T-helper 17 cell (primary cell): ENCODE data around the gene TANGO6. TPM values are rescaled to one million over a fixed set of nuclear protein-coding genes. Genes with fewer than 3 reads are reported as not detected.

Experiments used
- ATAC-seq: fragments of 150-1000 bp; cut with Tn5 transposase; 2 replicates; pipeline ENCODE4 v1.10.0; 2021; ENCODE audit warnings: mild to moderate bottlenecking, moderate library complexity
- DNase-seq, 3 donors: peaks; one replicate each; pipeline versions ENCODE4 v3.0.0 to v3.0.0-alpha.2; 2020 to 2021
- H3K9me3 ChIP-seq: one replicate; pipeline ENCODE4 v1.7.0; 2013; ENCODE audit warnings: low read length, mild to moderate bottlenecking; ENCODE audit not compliant: control insufficient read depth, poor library complexity, severe bottlenecking
- H3K27ac Mint-ChIP-seq: one replicate; pipeline ENCODE4 v1.8.0; 2022; ENCODE audit warnings: mild to moderate bottlenecking, moderate library complexity, mixed read lengths
- H3K27me3 Mint-ChIP-seq: one replicate; pipeline ENCODE4 v1.8.0; 2022; ENCODE audit warnings: mixed read lengths
- H3K36me3 Mint-ChIP-seq: one replicate; pipeline ENCODE4 v1.8.0; 2022; ENCODE audit warnings: low read depth, mixed read lengths
- H3K4me1 Mint-ChIP-seq: one replicate; pipeline ENCODE4 v1.8.0; 2022; ENCODE audit warnings: mild to moderate bottlenecking, mixed read lengths
- H3K4me3 Mint-ChIP-seq: one replicate; pipeline ENCODE4 v1.8.0; 2022; ENCODE audit warnings: mild to moderate bottlenecking, moderate library complexity, mixed read lengths
- total RNA-seq, 4 donors: library from RNA in 2 of 4; stranded (reverse) in 2 of 4; gene quantifications; one replicate each; pipeline ENCODE4 v1.2.3 and lab custom pipeline; 2022 to 2026

TANGO6 gene
- total RNA-seq, 2 donors from 2014 or later, result 21.2 to 24.2 TPM

DNA sequence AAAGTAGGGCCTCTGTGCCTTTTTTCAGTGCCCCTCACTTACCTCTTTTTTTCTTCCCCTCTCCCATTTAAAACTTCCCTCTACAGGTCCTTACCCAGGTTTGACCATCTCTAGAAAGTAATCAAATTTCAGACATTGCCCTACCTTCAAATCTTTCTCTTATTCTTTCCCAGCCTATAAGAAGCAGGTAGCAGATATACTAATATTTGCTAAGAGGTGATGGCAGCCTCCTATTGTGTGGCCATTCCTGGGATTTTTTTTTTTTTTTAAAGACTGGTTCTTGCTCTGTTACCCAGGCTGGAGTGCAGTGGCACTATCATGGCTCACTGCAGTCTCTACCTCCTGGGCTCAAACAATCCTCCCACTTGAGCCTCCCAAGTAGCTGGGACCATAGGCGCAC is 151.0 kb downstream of the TANGO6 start:
- H3K9me3 ChIP-seq, result no peaks in the 10 kb centered on the region
- H3K27me3 Mint-ChIP-seq, result no peaks in the 10 kb centered on the region
- no peak overlapping the region for H3K27ac Mint-ChIP-seq
- H3K4me3 Mint-ChIP-seq, result no peak overlapping the region
- no peaks in the 10 kb centered on the region for H3K36me3 Mint-ChIP-seq
- ATAC-seq, result no peak
- no peak for DNase-seq
- H3K4me1 Mint-ChIP-seq, result peaks cover 4% of the 10 kb centered on the region

DNA sequence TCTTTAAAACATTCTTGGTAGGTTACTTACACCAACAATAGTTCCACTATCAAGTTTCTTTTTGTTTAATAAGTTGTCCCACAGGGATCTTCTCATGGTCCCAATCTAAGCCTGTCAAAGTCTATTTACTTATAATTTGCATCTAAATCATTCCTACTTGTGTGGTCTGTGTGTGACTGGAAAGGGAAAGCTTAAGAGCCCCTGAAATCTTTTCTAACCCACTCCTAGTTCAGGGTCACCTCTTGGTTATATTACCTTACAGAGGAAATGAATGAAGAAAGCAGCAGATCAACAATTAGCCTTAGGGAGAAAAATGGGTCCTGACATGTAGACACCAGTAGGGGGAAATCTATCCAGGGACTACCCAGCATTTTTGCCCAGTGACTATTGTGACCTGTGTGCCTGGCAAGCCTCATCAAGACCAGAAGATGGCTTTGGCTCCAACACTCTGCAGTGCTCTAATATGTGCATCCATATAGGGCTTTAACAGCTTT is 151.7 kb downstream of the TANGO6 start:
- DNase-seq, result no peak
- Mint-ChIP-seq H3K27me3 (no peaks in the 10 kb centered on the region), H3K36me3 (no peaks in the 10 kb centered on the region), H3K27ac (no peak overlapping the region), H3K4me3 (no peak overlapping the region), H3K4me1 (peaks cover 2% of the 10 kb centered on the region)
- no peak for ATAC-seq
- no peaks in the 10 kb centered on the region for H3K9me3 ChIP-seq

DNA sequence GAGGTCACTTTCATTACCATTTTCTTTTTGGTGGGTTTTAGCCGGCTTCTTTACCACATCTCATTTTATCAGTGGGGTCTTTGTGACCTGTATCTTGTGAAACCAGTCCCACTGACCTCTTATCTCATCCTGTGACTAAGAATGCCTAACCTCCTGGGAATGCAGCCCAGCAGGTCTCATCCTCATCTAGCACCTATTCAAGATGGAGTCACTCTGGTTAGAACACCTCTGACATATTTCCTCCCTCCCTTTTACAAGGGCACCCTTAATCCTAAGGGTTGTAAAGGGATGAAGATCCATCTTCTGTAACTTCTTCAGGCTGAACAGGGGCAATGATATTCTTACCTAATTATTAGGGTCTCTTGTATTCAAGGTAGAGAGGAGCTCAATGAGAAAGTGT is 154.2 kb downstream of the TANGO6 start:
- Mint-ChIP-seq H3K27ac (no peak overlapping the region), H3K27me3 (no peaks in the 10 kb centered on the region), H3K4me1 (no peaks in the 10 kb centered on the region), H3K4me3 (no peak overlapping the region), H3K36me3 (no peaks in the 10 kb centered on the region)
- no peak for DNase-seq
- no peaks in the 10 kb centered on the region for H3K9me3 ChIP-seq
- ATAC-seq, result no peak

DNA sequence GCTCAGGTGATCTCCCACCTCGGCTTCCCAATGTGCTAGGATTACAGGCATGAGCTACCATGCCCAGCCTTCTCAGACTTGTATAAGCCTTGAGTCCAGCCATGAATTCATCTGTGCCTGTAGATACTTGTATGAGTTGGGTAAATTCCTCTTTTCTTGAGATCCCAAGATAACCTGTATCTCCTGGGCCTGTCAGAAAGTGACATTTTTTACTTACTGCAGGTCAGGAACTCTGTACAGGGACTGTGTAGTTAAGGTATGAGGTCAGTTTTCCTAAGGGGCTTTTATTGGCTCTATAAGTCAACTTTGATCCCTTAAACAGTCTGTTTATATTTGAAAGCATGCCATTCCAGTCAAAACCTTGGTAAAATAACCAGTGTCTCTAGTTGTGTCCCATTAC is 155.8 kb downstream of the TANGO6 start:
- peaks cover 3% of the 10 kb centered on the region for H3K36me3 Mint-ChIP-seq
- no peaks in the 10 kb centered on the region for H3K27me3 Mint-ChIP-seq
- no peak overlapping the region for H3K27ac Mint-ChIP-seq

DNA sequence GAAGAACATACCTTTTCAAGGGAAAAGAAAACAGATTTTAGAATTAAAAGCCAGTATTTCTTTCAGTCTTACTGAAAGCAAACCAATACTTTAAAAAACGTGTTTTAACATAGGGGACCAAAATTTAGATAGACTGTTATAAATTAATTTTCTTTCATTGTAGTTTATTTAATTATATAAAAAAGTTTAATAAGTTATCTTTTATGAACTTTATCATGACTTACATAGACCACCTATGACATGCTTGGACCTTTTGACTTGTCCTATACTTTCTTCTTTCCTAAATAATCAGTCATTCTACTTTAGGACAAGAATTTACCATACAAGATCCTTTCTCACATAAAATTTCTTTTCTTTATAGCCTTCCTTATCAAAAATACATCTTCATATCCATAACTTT is 160.2 kb downstream of the TANGO6 start:
- Mint-ChIP-seq H3K27me3 (no peaks in the 10 kb centered on the region), H3K27ac (no peak overlapping the region), H3K36me3 (peaks cover 3% of the 10 kb centered on the region), H3K4me3 (no peak overlapping the region), H3K4me1 (no peaks in the 10 kb centered on the region)
- no peaks in the 10 kb centered on the region for H3K9me3 ChIP-seq
- no peak for DNase-seq
- ATAC-seq, result no peak

More for the DNA sequence above, 155.8 kb downstream of the TANGO6 start:
- no peaks in the 10 kb centered on the region for H3K9me3 ChIP-seq
- H3K4me3 Mint-ChIP-seq, result no peak overlapping the region
- ATAC-seq (no peak), DNase-seq (no peak)
- H3K4me1 Mint-ChIP-seq, result no peaks in the 10 kb centered on the region

DNA sequence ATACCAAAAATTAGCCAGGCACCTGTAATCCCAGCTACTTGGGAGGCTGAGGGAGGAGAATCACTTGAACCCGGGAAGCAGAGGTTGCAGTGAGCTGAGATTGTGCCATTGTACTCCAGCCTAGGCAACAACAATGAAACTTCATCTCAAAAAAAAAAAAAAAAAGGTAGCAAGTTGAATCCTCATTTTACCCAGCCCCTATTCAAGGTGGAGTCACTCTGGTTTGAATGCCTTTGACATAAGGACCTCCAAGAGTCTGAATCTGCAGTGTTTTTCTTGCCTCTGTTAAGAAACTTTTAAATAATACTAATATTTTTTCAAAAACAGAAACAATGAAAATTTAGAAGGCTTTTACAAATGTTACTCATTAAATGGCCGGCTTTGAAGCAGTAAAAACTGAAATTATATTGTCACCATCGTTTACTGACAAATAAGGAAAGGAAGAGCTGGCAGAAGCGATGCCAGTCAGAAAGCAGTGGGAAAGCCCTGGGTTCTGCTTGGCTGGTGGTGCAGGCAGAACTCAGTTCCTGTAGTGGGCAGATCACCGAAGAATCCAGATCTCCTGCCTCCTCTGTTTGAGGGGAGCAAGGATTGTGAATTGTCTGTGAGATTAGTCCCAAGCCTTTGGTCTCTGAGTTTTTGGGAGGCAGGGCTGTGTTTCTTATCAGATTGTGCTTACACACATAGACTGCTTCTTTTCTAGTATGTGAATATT is 162.5 kb downstream of the TANGO6 start:
- DNase-seq, result no peak
- Mint-ChIP-seq H3K4me1 (peaks cover 4% of the 10 kb centered on the region), H3K36me3 (peaks cover 6% of the 10 kb centered on the region), H3K27ac (peak overlapping the region; percentile 11), H3K4me3 (no peak overlapping the region), H3K27me3 (no peaks in the 10 kb centered on the region)
- ATAC-seq, result no peak
- no peaks in the 10 kb centered on the region for H3K9me3 ChIP-seq

DNA sequence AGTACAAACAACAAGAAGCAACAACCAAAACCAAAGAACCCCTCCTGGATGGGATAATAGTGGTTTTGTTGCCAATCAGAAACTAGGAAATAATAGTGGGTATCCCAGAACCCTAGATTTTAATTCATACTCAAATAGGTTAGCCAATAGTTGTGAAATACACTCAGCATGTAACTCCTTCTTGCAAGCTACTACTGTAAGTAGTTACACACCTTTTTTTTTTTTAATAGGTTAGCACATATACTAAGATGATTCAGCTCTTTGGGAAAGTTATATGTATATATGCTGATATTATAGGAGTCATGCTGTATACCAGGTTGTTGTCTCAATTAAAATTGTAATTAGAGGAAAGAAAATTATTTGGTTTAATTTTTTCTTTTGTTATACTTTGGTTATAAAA is 169.6 kb downstream of the TANGO6 start:
- ATAC-seq (no peak), DNase-seq (no peak)
- H3K4me3 Mint-ChIP-seq, result no peak overlapping the region
- H3K36me3 Mint-ChIP-seq, result peaks cover 6% of the 10 kb centered on the region
- H3K27me3 Mint-ChIP-seq, result no peaks in the 10 kb centered on the region
- H3K27ac Mint-ChIP-seq, result no peak overlapping the region
- peaks cover 4% of the 10 kb centered on the region for H3K4me1 Mint-ChIP-seq
- no peaks in the 10 kb centered on the region for H3K9me3 ChIP-seq

DNA sequence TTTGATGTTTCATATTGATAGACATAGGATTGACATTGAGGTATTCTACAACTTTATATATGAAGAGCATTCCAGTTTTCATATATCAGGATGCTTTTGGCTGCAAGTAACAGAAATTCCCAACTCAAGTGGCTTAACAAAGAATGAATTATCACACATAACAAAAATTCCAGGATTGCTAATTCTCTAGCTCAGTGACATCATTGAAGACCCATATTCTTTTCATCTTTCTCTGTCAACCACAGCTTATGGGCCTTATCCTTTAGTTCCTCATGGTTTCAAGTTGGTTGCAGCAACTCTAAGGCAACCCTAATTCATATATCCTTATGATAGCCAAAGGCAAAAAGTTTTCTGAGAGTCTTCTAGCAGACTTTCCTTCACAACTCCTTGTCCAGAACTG is 170.7 kb downstream of the TANGO6 start:
- no peak overlapping the region for H3K27ac Mint-ChIP-seq
- H3K4me3 Mint-ChIP-seq, result no peak overlapping the region
- H3K4me1 Mint-ChIP-seq, result peaks cover 4% of the 10 kb centered on the region
- peaks cover 6% of the 10 kb centered on the region for H3K36me3 Mint-ChIP-seq
- ATAC-seq (no peak), DNase-seq (no peak)
- H3K27me3 Mint-ChIP-seq, result no peaks in the 10 kb centered on the region
- no peaks in the 10 kb centered on the region for H3K9me3 ChIP-seq

DNA sequence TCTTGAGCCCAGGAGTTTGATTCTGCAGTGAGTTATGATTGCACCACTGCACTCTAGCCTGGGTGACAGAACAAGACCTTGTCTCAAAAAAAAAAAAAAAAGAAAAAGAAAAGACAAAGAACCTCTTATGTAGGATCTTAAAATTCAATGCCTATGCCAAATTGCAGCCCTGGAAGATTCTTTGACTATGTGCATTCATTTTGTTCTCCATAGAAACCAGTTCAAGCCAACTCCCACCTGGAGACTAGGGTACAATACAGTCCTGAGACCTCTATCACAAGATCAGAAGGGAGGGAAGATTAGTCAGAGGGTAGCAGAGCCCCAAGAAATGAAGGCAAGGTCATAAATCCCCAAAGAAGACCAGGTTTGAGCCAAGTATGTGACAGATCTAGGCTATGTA is 171.5 kb downstream of the TANGO6 start:
- no peaks in the 10 kb centered on the region for H3K9me3 ChIP-seq
- DNase-seq (no peak), ATAC-seq (no peak)
- no peaks in the 10 kb centered on the region for H3K27me3 Mint-ChIP-seq
- peaks cover 6% of the 10 kb centered on the region for H3K36me3 Mint-ChIP-seq
- no peak overlapping the region for H3K4me3 Mint-ChIP-seq
- no peak overlapping the region for H3K27ac Mint-ChIP-seq
- peaks cover 4% of the 10 kb centered on the region for H3K4me1 Mint-ChIP-seq

DNA sequence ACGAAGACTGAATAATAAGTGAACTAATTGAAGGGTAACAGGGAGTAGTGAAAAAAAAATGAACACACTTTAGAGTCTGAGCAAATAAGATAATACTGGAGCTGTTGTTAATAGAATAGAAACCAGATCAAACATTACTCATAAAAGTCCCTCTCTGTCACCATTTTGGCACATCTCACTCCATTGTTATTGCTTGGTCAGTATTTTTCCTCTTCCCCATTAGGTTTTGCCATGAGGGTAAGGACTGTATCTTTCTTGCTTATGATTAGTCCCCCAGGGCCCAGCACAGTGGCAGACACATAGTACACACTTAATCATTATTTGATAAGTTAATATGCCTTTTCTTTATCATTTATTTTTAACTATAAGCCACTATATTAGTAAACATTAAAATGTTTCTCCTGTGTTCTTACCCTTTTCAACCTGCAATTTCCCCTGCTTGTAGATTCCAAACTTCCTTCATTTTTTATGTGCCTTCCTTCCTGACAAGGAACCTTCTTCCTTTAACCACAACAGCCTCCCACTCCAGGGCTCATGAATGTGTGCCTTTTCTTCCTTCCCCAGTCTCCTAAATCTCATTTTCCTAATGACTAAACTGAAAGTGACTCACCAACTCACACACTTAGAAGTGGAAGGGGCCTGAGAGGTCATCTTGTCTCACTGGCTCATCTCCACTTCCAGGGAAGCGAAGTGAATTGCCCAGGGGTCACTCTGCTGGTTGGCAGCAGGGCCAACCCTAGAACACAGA is 173.9 kb downstream of the TANGO6 start:
- Mint-ChIP-seq H3K36me3 (peaks cover 2% of the 10 kb centered on the region), H3K4me3 (no peak overlapping the region), H3K4me1 (no peaks in the 10 kb centered on the region), H3K27ac (peak overlapping the region; percentile 9), H3K27me3 (no peaks in the 10 kb centered on the region)
- no peak for DNase-seq
- no peak for ATAC-seq
- H3K9me3 ChIP-seq, result no peaks in the 10 kb centered on the region

DNA sequence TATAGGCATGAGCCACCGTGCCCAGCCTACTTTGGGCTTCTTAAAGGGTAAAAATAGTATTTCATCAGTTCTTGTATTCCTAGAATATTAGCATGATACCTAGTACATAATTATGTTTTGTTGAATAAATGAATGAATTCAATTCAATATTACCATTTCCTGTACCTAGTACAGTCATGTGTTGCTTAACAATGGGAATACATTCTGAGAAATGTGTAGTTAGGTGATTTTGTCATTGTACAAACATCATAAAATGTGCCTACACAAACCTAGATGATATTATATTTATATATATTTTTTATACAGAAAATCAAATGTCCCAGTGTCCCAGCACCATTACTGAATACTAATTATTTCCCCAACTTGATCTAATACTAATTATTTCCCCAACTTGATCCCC is 176.5 kb downstream of the TANGO6 start:
- Mint-ChIP-seq H3K36me3 (peaks cover 2% of the 10 kb centered on the region), H3K4me3 (no peak overlapping the region), H3K27ac (no peak overlapping the region), H3K27me3 (no peaks in the 10 kb centered on the region), H3K4me1 (no peaks in the 10 kb centered on the region)
- ATAC-seq (no peak), DNase-seq (no peak)
- no peaks in the 10 kb centered on the region for H3K9me3 ChIP-seq

DNA sequence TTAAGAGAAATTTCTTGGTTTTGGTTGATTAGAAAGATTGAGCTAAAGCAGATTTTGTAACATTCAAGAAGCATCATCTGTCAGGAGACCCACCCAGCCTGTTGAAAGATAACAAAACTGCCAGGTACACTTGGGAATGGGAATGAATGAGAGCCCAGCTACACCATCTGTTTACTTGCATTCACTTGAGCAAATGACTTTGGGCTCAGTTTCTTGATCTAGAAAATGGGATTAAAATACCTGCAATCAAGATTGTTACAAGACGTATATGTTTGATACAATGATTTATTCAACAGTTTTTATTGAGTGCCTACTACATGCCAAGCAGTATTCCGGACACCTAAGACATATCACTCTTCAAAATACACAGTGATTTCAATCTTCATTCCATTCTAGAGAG is 185.8 kb downstream of the TANGO6 start:
- Mint-ChIP-seq H3K36me3 (peaks cover 8% of the 10 kb centered on the region), H3K27ac (no peak overlapping the region), H3K4me1 (no peaks in the 10 kb centered on the region), H3K27me3 (no peaks in the 10 kb centered on the region), H3K4me3 (no peak overlapping the region)
- DNase-seq (no peak), ATAC-seq (no peak)
- no peaks in the 10 kb centered on the region for H3K9me3 ChIP-seq

DNA sequence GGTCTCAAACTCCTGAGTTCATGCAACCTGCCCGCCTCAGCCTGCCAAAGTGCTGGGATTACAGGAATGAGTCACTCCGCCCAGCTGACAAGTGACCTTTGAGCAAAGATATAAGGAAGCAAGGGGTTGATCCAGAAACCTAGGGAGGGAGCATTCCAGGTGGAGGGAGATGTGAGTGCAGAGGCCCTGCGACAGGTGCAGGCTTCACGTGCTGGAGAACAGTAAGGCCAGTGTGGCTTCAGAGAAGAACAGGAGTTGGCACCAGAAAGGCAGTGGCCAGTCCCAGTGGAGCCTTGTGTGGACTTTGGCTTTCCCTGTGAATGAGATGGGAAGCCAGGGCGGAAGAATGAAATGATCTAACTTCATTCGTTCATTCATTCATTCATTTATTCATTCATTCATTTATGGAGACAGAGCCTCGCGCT is 188.6 kb downstream of the TANGO6 start:
- H3K9me3 ChIP-seq, result no peaks in the 10 kb centered on the region
- no peaks in the 10 kb centered on the region for H3K4me1 Mint-ChIP-seq
- DNase-seq (no peak), ATAC-seq (no peak)
- H3K27me3 Mint-ChIP-seq, result no peaks in the 10 kb centered on the region
- H3K27ac Mint-ChIP-seq, result no peak overlapping the region
- peaks cover 8% of the 10 kb centered on the region for H3K36me3 Mint-ChIP-seq
- H3K4me3 Mint-ChIP-seq, result no peak overlapping the region
